HG03064 (cell line): Measurements from ENCODE around the gene SPNS3.

Experiments
- ATAC-seq: cut with Tn5 transposase; IDR thresholded peaks from one replicate; pipeline ENCODE4 v1.9.1; 2021; ENCODE audit warnings: low read depth; ENCODE audit not compliant: unreplicated experiment

The SPNS3 gene

GRCh38 chr17:4520894-4521600 lies 87.3 kb downstream of the SPNS3 start:
- no peak for ATAC-seq

DNA sequence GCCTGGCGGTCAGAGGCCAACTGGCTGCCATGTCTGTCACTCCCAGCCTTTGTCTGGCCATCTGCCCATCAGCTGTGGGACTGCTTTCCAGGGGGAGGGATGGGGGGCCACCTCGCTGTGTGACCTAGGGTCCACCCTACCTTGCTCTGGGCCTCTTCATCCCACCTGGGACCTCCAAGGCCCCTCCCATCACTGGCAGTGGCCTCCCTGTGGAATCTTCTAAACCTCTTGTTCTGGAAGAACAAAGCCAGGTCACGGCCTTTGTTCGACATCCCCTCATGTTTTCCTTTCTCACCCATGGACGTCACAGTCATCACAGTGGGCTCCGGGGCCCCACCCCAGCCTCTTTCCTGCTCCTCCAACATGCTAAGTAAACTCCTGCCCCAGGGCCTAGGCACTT lies 88.9 kb downstream of the SPNS3 start:
- no peak for ATAC-seq

GRCh38 chr17:4523946-4524345 lies 90.2 kb downstream of the SPNS3 start:
- ATAC-seq: no peak

DNA sequence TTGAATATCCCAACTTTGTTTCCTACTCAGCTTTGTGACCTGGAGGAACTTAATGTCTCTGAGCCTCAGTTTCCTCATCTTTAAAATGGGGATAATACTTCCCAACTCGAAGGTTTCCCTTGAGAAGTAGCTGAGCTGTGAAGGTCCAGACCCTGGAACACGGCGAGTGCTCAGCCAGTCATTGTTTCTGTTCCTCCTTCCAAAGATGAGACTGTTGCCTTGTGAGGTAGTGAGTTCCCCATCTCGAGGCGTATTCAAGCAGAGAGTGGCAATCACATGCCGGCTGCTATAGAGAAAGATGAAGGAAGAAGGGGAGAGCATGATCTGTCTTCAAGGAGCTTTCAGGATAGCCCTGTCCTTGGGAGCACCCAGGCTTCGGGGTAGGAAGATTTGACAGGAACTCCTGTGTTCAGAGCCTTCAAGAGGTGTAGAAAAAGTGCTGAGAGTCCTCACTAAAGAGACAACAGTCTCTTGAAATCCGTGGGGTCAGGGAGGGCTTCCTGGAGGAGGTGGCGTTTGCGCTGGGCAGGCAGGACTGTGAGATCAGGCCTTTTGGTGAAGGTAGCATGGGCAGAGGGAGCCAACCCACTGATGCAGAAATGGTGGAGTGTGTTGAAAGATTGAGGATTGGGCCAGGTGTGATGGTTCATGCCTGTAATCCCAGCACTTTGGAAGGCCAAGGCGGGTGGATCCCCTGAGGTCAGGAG lies 92.1 kb downstream of the SPNS3 start:
- no peak for ATAC-seq

DNA sequence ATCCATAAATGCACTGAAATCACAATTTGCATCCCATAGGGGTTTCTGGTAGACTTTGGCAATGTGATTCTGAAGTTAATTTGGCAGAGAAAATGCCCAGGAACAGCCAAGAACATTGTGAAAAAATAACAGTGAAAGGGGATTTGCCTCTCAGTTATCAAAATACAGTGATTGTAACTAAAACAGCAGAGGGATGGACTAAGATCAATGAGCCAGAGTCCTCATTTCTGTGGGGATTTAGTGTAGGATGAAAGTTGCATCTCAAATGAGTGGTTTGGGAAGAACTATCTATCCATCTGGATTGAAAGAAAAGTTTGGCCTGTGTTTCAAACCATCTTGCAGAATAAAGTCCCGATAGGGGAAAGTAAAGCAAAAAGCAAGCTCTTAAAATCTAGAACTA lies 93.4 kb downstream of the SPNS3 start:
- ATAC-seq: no peak

- ATAC-seq: no peak
These were observed 93.9 kb downstream of the SPNS3 start for GRCh38 chr17:4527566-4528125.

GRCh38 chr17:4529533-4530152 lies 95.9 kb downstream of the SPNS3 start:
- no peak for ATAC-seq

DNA sequence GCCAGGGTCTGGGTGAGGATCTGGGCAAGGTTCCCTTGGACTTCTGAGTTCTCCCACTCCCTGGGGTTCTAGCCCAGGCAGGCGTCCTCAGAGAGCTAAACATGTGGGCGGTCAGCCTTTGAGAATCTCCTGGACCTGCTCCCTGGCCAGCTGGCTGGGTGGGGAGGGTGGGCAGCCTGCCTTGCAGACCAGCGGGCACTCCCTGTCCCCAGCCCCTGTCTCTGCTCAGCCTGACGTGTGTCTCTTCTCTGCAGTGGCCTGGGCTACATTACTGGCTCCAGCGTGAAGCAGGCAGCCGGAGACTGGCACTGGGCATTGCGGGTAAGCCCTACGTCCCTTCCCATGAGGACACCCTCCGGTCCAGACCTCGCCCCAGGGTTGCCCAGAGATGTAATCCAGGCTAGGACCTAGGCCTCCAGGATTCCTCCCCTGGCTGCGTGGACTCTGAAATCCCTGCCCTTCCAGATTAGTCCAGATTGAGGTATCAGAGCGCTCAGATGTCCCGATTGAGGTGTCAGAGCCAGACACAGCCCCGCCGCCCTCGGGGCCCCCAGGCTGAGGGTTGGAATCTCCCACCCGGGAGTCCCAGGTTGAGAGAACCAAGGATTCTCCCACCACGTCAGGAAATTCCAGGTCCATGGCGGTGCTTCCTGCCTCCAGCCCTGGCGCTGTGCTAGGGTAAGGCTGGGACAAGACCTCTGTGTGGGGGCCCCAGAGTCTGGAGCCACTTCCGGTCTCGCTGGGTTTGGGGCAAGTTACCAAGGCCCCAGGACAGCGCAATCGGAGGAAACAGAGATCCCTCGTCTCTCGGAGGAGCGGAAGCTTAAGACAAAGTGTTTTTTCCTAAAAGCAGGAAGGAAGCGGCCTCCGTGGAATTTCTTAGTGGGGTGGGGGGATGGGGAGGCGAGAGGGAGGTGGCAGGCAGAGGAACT lies 97.3 kb downstream of the SPNS3 start:
- ATAC-seq: no peak

- ATAC-seq: no peak
These were observed 98.4 kb downstream of the SPNS3 start for GRCh38 chr17:4531988-4532736.

GRCh38 chr17:4532860-4533522 lies 99.3 kb downstream of the SPNS3 start:
- ATAC-seq: no peak

- no peak for ATAC-seq
These were observed 100.1 kb downstream of the SPNS3 start for GRCh38 chr17:4533523-4534504.

DNA sequence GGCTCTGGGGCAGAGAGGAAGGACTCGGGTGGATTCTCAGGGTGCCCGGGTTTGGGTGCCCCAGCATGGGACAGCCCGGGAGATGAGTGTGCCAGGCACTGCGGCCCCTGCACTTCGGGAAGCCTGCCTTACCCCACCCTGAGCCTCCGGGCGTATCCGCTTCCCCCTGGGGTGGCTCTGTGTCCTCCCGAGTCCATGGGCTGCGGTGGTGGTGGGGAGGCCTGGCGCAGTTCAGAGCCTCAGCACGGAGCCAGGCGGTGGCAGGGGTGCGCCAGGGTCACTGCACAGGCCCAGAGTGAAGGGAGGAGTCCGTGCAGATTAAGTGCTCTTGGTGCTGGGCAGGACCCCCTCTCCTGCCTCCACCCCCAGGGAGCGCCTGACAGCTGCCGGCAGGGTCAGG lies 100.8 kb downstream of the SPNS3 start:
- no peak for ATAC-seq

GRCh38 chr17:4534928-4535666 lies 101.4 kb downstream of the SPNS3 start:
- no peak for ATAC-seq

- no peak for ATAC-seq
These were observed 102.0 kb downstream of the SPNS3 start for GRCh38 chr17:4535667-4536258.

GRCh38 chr17:4536259-4536741 lies 102.6 kb downstream of the SPNS3 start:
- ATAC-seq: no peak

DNA sequence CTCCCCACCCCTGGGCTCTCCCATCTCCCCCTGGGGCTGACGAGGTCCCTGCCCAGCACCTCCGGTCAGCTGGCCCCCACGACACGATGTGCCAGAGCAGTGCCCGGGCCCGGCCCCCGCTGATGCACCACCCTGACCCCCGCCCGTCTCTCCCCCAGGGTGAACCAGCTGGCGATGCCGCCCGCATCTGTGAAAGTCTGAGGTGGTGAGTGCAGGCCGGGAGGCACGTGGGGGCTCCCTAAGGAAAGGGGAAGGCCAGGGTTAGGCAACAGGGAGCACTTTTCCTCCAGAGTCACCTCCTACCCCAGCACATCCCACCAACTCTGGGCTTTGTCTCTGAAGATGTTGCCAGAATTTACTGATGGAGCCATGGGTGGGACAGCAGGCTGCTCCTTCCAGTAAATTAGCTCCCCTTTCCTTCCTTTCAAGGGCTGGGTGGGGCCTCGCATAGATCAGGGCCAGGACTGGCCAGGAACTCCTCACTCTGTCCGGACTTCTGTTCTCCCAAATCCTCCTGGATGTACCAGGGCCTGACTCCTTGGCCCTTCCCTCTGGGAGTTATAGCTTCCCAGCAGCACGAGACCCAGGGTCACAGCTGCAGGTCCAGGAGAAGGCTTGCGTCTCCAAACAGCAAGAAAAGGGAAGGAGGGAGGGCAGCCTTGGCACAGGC lies 103.1 kb downstream of the SPNS3 start:
- no peak for ATAC-seq
